ENCODE data around the gene ARIH2.

- TF ChIP-seq CTCF (IDR thresholded peaks at IDR 0.05; ENCODE audit: extremely low read depth in 1 of 2, insufficient read depth in 1 of 2, low read depth in 1 of 2, low read length in 2 of 2) (no peak), FOS (IDR thresholded peaks at IDR 0.05; ENCODE audit: borderline replicate concordance, insufficient read depth, low read length) (no peak), MYC (IDR thresholded peaks at IDR 0.05; ENCODE audit: low read depth, low read length) (no peak), POLR2A (IDR thresholded peaks at IDR 0.05; ENCODE audit: low read depth, low read length) (peak; percentile 31), MAX (IDR thresholded peaks at IDR 0.05; ENCODE audit: insufficient read depth, insufficient read length) (no peak)
Measured at GRCh38 chr3:48898383-48899234, 20.0 kb upstream of the ARIH2 start, which contains the start of gene SLC25A20.

Data from endothelial cell of umbilical vein (primary cell).